ENCODE data around the gene NAV2. TPM values are rescaled to one million over a fixed set of nuclear protein-coding genes. Genes with fewer than 3 reads are reported as not detected.

NAV2 gene
- total RNA-seq, 2 experiments from 2014 or later = 0.26 to 0.67 TPM

DNA sequence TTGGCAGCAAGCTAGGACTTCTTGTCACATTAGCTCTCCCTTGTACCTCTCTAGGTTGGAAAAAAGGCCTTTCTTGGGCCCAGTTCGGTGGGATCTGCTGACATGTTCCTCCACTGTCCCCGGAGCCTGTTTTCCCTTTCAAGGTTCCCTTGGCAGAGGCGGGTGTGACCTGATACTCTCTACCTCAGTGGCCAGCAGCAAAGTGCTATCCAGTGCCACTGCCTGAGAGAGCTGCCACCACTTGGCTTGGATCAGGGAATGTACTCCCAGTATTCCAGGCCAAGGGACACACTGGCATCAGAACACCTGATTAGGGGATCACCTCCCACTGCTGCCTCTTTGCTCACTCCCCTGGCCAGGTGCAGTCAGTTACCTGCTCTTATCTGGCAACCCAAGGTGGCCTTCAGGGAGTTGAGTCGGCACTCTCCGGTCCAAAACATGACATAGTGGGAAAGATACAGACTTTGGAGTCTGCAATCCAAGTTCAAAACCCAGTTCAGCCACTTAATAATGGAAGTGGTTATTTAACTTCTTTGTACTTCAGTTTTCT, 17.8 kb upstream of the NAV2 start:
- Mint-ChIP-seq H3K36me3 (no peaks in the 10 kb centered on the region), H3K27me3 (peaks cover 2% of the 10 kb centered on the region), H3K9me3 (ENCODE audit: low read depth) (no peaks in the 10 kb centered on the region), H3K4me1 (no peaks in the 10 kb centered on the region), H3K4me3 (no peak overlapping the region), H3K27ac (no peak overlapping the region)
- no peak for ATAC-seq
- CTCF ChIA-PET = no interaction called here
- no peak for DNase-seq

DNA sequence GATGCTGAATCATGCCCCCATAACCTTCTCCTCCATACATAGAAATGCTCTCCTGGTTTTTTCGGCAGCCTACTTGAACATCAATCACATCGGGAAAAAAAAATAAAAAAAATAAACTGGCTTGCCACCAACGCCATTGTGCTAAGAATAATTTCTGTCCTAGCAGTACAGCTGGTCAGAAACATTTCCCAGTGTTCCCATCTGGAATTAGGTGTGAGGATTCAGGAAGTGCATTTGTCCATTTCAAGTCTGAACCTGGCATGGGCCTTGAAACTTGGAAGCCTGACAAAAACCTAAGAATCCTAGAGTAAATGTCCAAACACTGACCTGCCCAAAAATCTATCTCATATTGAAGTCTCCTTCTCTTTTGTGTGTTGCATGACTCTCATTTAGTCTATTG, 16.6 kb upstream of the NAV2 start:
- no peak for ATAC-seq
- Mint-ChIP-seq H3K27ac (no peak overlapping the region), H3K4me1 (no peaks in the 10 kb centered on the region), H3K36me3 (no peaks in the 10 kb centered on the region), H3K9me3 (ENCODE audit: low read depth) (no peaks in the 10 kb centered on the region), H3K4me3 (no peak overlapping the region), H3K27me3 (peaks cover 2% of the 10 kb centered on the region)
- no peak for DNase-seq
- CTCF ChIA-PET = no interaction called here

DNA sequence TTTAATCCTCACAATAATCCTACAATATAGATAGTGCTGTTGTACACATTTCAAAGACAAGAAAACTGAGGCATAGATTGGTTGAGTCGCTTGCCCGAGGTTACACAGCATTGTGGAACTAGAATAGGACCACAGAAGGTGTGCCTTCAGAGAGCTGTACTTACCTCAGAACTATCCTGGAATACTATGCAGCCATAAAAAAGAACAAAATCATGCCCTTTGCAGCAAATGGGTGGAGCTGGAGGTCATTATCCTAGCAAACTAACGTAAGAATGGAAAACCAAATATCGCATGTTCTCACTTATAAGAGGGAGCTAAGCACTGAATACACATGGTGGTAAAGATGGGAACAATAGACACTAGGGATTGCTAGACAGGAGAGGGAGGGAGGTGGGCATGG, 15.7 kb upstream of the NAV2 start:
- H3K4me3 Mint-ChIP-seq = no peak overlapping the region
- H3K4me1 Mint-ChIP-seq = no peaks in the 10 kb centered on the region
- H3K36me3 Mint-ChIP-seq = no peaks in the 10 kb centered on the region
- DNase-seq (no peak), ATAC-seq (no peak)
- H3K27ac Mint-ChIP-seq = no peak overlapping the region
- no peaks in the 10 kb centered on the region for H3K9me3 Mint-ChIP-seq (ENCODE audit: low read depth)
- CTCF ChIA-PET = no interaction called here
- H3K27me3 Mint-ChIP-seq = peaks cover 6% of the 10 kb centered on the region

DNA sequence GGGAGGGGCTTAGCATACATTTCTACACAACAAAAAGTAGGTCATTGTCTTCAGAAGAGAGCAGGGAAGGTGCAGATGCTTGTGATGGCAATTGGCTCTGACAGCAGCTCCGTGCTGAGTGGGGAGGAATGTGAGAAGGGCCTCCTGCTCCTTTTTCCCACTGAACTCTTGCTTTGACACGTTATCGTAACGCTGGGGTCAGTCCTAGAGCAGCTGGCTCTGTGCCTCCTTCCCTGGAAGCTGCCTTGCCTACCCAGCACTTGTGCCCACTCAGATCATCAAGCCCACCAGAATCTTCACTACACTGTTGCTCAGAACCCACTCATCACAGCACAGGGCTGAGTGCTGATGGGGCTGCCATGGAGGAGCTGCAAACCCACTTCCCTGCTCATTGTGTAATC, 14.9 kb upstream of the NAV2 start:
- Mint-ChIP-seq H3K27me3 (peaks cover 9% of the 10 kb centered on the region), H3K36me3 (no peaks in the 10 kb centered on the region), H3K4me1 (no peaks in the 10 kb centered on the region), H3K4me3 (no peak overlapping the region), H3K27ac (no peak overlapping the region), H3K9me3 (ENCODE audit: low read depth) (no peaks in the 10 kb centered on the region)
- CTCF ChIA-PET = no interaction called here
- DNase-seq (no peak), ATAC-seq (no peak)

GRCh38 chr11:19698493-19699292, 13.9 kb upstream of the NAV2 start:
- CTCF ChIA-PET = interaction anchor here (0.6 kb wide), 1 partner anchor 34 kb away, joined by 3 read pairs; no protein-coding TSS in a partner anchor
- Mint-ChIP-seq H3K4me3 (no peak overlapping the region), H3K27me3 (peaks cover 9% of the 10 kb centered on the region), H3K9me3 (ENCODE audit: low read depth) (no peaks in the 10 kb centered on the region), H3K27ac (no peak overlapping the region), H3K4me1 (no peaks in the 10 kb centered on the region), H3K36me3 (no peaks in the 10 kb centered on the region)
- ATAC-seq (no peak), DNase-seq (no peak)

DNA sequence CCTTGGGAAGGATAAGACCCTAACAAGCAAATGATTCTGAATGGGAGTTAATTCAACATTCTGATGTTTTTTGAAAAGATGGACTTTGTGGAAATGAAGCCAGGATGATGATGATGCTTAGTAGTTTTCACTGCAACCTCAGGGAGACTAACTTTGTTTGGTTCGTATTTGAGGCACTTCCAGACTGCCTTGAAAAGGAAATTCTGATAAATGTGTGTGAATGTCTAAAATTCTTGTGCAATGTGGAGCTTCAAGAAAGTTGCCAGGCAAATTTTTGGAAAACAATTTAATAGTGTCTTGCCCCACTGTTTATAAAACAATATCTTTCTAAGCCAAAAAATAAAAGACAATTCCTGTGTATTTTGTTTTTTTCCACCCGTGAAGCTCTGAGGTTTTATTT, 11.2 kb upstream of the NAV2 start:
- H3K4me1 Mint-ChIP-seq = no peaks in the 10 kb centered on the region
- no peak overlapping the region for H3K4me3 Mint-ChIP-seq
- H3K27ac Mint-ChIP-seq = no peak overlapping the region
- no peaks in the 10 kb centered on the region for H3K9me3 Mint-ChIP-seq (ENCODE audit: low read depth)
- H3K36me3 Mint-ChIP-seq = no peaks in the 10 kb centered on the region
- H3K27me3 Mint-ChIP-seq = peaks cover 10% of the 10 kb centered on the region
- ATAC-seq (no peak), DNase-seq (no peak)
- CTCF ChIA-PET = no interaction called here

DNA sequence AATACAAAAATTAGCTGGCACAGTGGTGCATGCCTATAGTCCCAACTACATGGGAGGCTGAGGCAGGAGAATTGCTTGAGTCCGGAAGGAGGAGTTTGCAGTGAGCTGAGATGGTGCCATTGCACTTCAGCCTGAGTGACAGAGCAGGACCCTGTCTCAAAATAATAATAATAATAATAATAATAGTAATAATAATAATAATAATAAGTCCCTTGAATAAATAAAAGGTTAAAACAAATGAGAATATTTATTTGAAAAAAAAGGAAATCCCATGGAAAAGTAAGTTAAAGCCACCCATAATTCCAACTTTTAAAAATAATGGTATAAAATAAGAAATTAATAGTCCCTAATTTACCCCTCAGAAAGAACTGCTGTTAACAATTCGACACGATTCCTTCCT, 10.0 kb upstream of the NAV2 start:
- no peak for DNase-seq
- no peak for ATAC-seq
- Mint-ChIP-seq H3K9me3 (ENCODE audit: low read depth) (no peaks in the 10 kb centered on the region), H3K36me3 (no peaks in the 10 kb centered on the region), H3K4me1 (no peaks in the 10 kb centered on the region), H3K27ac (no peak overlapping the region), H3K27me3 (peaks cover 10% of the 10 kb centered on the region), H3K4me3 (no peak overlapping the region)
- CTCF ChIA-PET = no interaction called here

DNA sequence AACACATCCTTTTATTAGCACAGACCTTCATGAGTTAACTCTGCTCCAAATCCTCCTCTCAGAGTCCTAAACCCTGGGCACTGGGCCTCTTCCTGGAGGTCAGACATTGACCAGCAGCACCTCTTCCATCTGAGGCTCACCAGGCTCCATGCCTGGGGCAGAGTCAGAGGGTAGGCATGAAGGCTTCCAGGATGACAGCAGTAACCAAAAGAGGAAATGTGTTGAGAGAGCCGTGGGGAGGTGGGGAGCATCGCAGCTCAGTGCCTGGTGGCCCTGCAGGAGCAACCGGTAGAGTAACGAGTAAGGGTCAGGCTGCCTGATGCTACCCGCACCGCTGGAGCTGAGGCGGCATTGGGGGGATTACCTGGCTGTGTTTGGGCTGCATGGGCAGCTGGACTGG, 9.4 kb upstream of the NAV2 start:
- no peaks in the 10 kb centered on the region for H3K36me3 Mint-ChIP-seq
- H3K27me3 Mint-ChIP-seq = peaks cover 10% of the 10 kb centered on the region
- no peaks in the 10 kb centered on the region for H3K9me3 Mint-ChIP-seq (ENCODE audit: low read depth)
- no peak overlapping the region for H3K27ac Mint-ChIP-seq
- no peak for DNase-seq
- H3K4me1 Mint-ChIP-seq = no peaks in the 10 kb centered on the region
- ATAC-seq = no peak
- CTCF ChIA-PET = no interaction called here
- H3K4me3 Mint-ChIP-seq = no peak overlapping the region

DNA sequence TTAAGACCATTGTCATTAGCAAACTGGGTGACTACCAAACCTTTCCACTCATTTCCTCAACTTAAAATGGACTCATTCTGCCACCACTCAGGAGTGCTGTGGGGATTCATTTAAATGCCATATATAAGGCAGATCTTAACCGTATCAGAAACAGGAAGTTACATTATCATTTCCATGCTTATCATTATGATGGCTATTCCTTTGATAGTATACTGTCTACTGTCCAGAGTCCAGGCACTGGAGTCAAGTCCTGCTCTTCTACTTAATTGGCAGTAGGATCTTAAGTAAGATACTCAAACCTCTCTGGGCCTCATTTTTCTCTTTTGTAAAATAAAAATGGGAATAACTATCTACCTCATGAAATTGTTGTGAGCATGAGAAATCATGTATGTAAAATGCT, 8.4 kb upstream of the NAV2 start:
- ATAC-seq = no peak
- peaks cover 10% of the 10 kb centered on the region for H3K27me3 Mint-ChIP-seq
- DNase-seq = no peak
- no peak overlapping the region for H3K4me3 Mint-ChIP-seq
- CTCF ChIA-PET = no interaction called here
- H3K9me3 Mint-ChIP-seq (ENCODE audit: low read depth) = no peaks in the 10 kb centered on the region
- H3K36me3 Mint-ChIP-seq = no peaks in the 10 kb centered on the region
- no peaks in the 10 kb centered on the region for H3K4me1 Mint-ChIP-seq
- H3K27ac Mint-ChIP-seq = no peak overlapping the region

DNA sequence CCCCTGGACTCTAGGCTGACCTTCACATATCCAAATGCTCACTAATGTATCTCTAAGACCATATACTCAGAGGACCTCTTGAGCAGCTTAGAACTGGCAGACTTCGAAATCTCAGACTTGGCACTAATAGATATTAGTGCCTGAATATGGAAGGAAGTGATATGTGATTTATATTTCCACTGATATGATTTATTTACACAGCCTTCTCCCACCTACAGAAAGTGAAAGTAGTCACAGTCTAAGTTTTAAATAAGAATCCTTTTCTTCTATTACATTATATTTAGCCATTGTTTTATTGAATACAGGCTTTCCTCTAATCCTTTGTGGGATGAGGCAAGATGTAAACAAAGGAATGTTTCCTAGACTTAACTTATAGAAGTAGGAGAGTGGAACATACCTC, 6.7 kb upstream of the NAV2 start:
- no peak overlapping the region for H3K27ac Mint-ChIP-seq
- ATAC-seq (no peak), DNase-seq (no peak)
- H3K36me3 Mint-ChIP-seq = no peaks in the 10 kb centered on the region
- no peak overlapping the region for H3K4me3 Mint-ChIP-seq
- no peaks in the 10 kb centered on the region for H3K4me1 Mint-ChIP-seq
- H3K27me3 Mint-ChIP-seq = peaks cover 19% of the 10 kb centered on the region
- CTCF ChIA-PET = interaction anchor here (1.5 kb wide), 1 partner anchor 18 kb away, joined by 4 read pairs; no protein-coding TSS in a partner anchor
- H3K9me3 Mint-ChIP-seq (ENCODE audit: low read depth) = no peaks in the 10 kb centered on the region

- ATAC-seq = no peak
- peak; percentile 63 for DNase-seq
- Mint-ChIP-seq H3K36me3 (no peaks in the 10 kb centered on the region), H3K4me1 (peaks cover 23% of the 10 kb centered on the region), H3K9me3 (ENCODE audit: low read depth) (no peaks in the 10 kb centered on the region), H3K4me3 (peak overlapping the region; percentile 80), H3K27ac (peak overlapping the region; percentile 88), H3K27me3 (peaks cover 52% of the 10 kb centered on the region)
- CTCF ChIA-PET = interaction anchor here (1.3 kb wide), 1 partner anchor 12 kb away, joined by 4 read pairs; no protein-coding TSS in a partner anchor
These were observed 741 bp upstream of the NAV2 start for GRCh38 chr11:19711911-19712280.

DNA sequence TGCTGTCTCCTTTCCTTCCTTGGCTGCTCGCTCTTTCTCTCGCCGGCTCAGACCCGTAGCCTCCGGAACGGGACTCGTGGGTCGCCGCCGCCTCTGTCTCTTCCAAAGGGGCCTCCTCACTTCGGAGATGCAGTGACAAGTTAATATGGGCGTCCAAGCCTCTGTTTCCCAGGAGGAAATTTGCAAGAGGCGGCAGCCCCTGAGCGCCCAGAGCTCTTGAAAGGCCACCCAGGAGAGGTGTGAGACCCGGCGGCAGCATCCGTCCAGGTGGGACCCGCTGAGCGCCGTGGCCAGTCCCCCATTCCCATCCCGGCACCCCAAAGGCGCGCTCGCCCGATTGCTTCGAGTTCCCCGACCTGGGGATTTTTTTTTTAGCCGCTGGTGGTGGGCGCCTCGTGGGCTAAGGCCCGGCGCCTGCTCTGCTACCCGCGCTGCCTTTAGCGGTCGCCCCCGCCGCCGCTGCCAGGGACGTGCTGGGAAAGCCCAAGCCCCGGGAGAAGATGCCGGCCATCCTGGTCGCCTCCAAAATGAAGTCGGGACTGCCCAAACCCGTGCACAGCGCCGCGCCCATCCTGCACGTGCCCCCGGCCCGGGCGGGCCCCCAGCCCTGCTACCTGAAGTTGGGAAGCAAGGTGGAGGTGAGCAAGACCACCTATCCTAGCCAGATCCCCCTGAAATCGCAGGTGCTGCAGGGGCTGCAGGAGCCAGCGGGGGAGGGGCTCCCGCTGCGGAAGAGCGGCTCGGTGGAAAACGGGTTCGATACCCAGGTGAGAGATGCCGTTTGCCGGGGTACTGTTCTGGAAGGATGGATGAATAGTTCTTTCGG, 772 bp downstream of the NAV2 start:
- no peak overlapping the region for H3K27ac Mint-ChIP-seq
- H3K4me1 Mint-ChIP-seq = peaks cover 23% of the 10 kb centered on the region
- H3K9me3 Mint-ChIP-seq (ENCODE audit: low read depth) = no peaks in the 10 kb centered on the region
- DNase-seq (no peak), ATAC-seq (no peak)
- CTCF ChIA-PET = no interaction called here
- peak overlapping the region; percentile 69 for H3K4me3 Mint-ChIP-seq
- peaks cover 56% of the 10 kb centered on the region for H3K27me3 Mint-ChIP-seq
- no peaks in the 10 kb centered on the region for H3K36me3 Mint-ChIP-seq

DNA sequence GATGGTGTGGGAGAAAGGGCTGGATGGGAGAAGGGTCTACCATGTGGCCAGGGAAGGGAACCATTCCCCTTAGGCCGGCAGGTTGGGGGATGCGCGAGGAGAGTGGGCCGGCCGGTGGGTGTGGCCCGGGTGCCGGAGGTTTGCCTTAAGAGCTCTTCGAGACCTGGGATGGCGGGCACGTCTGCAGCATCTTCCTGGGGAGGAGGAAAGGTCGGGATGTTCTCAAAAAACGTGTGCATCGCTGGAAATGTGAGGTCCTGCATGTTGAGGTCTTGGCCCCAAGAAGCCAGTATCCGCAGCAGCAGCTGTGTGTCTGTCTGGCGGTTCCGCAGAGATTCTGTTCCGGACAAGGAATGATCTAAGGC, 1.4 kb downstream of the NAV2 start:
- Mint-ChIP-seq H3K27ac (no peak overlapping the region), H3K27me3 (peaks cover 56% of the 10 kb centered on the region), H3K4me1 (peaks cover 23% of the 10 kb centered on the region), H3K9me3 (ENCODE audit: low read depth) (no peaks in the 10 kb centered on the region), H3K36me3 (no peaks in the 10 kb centered on the region), H3K4me3 (peak overlapping the region; percentile 53)
- ATAC-seq (no peak), DNase-seq (no peak)
- CTCF ChIA-PET = no interaction called here

All from activated CD8-positive, alpha-beta memory T cell treated with anti-CD3 and anti-CD28 coated beads, Interleukin-2, amount 10 ng/mL, durations not matched to agents 7 days and 5 days (primary cell).